ENCODE data around the gene ADAMTS19. TPM values are rescaled to one million over a fixed set of nuclear protein-coding genes. Genes with fewer than 3 reads are reported as not detected.

Gene ADAMTS19
- total RNA-seq, 1 donor from 2014 or later, result 33.7 TPM

DNA sequence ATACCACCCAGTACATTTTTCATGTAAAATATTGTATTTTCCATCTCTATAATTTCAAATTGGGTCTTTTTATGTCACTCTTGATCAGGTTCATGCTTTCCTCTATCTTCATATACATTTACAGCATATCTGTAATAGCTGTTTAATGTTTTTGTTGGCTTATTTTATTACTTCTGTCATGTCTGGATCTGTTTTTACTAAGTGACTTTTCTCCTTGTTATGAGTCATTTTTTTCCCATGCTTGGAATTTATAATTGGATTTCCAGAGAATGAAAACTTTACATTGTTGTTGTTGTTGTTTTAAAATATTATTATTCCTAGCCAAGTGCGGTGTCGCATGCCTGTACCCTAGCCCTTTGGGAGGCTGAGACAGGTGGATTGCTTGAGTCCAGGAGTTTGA, 5.6 kb upstream of the ADAMTS19 start:
- DNase-seq (ENCODE audit: low spot score, unreplicated experiment), result no peak
- H3K4me1 Mint-ChIP-seq (ENCODE audit: low read depth), result peaks cover 30% of the 10 kb centered on the region
- no peaks in the 10 kb centered on the region for H3K27me3 Mint-ChIP-seq
- H3K27ac Mint-ChIP-seq, result no peak overlapping the region
- TF ChIP-seq, protein P1, sequence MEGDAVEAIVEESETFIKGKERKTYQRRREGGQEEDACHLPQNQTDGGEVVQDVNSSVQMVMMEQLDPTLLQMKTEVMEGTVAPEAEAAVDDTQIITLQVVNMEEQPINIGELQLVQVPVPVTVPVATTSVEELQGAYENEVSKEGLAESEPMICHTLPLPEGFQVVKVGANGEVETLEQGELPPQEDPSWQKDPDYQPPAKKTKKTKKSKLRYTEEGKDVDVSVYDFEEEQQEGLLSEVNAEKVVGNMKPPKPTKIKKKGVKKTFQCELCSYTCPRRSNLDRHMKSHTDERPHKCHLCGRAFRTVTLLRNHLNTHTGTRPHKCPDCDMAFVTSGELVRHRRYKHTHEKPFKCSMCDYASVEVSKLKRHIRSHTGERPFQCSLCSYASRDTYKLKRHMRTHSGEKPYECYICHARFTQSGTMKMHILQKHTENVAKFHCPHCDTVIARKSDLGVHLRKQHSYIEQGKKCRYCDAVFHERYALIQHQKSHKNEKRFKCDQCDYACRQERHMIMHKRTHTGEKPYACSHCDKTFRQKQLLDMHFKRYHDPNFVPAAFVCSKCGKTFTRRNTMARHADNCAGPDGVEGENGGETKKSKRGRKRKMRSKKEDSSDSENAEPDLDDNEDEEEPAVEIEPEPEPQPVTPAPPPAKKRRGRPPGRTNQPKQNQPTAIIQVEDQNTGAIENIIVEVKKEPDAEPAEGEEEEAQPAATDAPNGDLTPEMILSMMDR (IDR thresholded peaks at IDR 0.05; ENCODE audit: unreplicated experiment), result no peak
- H3K36me3 Mint-ChIP-seq (ENCODE audit: insufficient read depth), result no peaks in the 10 kb centered on the region
- peaks cover 8% of the 10 kb centered on the region for H3K9me3 Mint-ChIP-seq (ENCODE audit: low read depth)
- no peak overlapping the region for H3K4me3 Mint-ChIP-seq (ENCODE audit: low read depth)

GRCh38 chr5:129459450-129459776, 685 bp upstream of the ADAMTS19 start:
- peak overlapping the region; percentile 79 for H3K4me3 Mint-ChIP-seq (ENCODE audit: low read depth)
- H3K36me3 Mint-ChIP-seq (ENCODE audit: insufficient read depth), result no peaks in the 10 kb centered on the region
- TF ChIP-seq, protein P1 (IDR thresholded peaks at IDR 0.05; ENCODE audit: unreplicated experiment), result no peak
- H3K27ac Mint-ChIP-seq, result peak overlapping the region; percentile 91
- peaks cover 43% of the 10 kb centered on the region for H3K4me1 Mint-ChIP-seq (ENCODE audit: low read depth)
- DNase-seq (ENCODE audit: low spot score, unreplicated experiment), result no peak
- peaks cover 3% of the 10 kb centered on the region for H3K9me3 Mint-ChIP-seq (ENCODE audit: low read depth)
- H3K27me3 Mint-ChIP-seq, result no peaks in the 10 kb centered on the region

- H3K27me3 Mint-ChIP-seq, result no peaks in the 10 kb centered on the region
- TF ChIP-seq, protein P1 (IDR thresholded peaks at IDR 0.05; ENCODE audit: unreplicated experiment), result no peak
- H3K4me3 Mint-ChIP-seq (ENCODE audit: low read depth), result peak overlapping the region; percentile 98
- no peak for DNase-seq (ENCODE audit: low spot score, unreplicated experiment)
- no peaks in the 10 kb centered on the region for H3K36me3 Mint-ChIP-seq (ENCODE audit: insufficient read depth)
- peak overlapping the region; percentile 98 for H3K27ac Mint-ChIP-seq
- H3K9me3 Mint-ChIP-seq (ENCODE audit: low read depth), result no peaks in the 10 kb centered on the region
- peaks cover 41% of the 10 kb centered on the region for H3K4me1 Mint-ChIP-seq (ENCODE audit: low read depth)
Measured at GRCh38 chr5:129460672-129460935, 506 bp downstream of the ADAMTS19 start.

GRCh38 chr5:129460936-129461710, 1.0 kb downstream of the ADAMTS19 start:
- H3K27ac Mint-ChIP-seq, result peak overlapping the region; percentile 98
- H3K9me3 Mint-ChIP-seq (ENCODE audit: low read depth), result no peaks in the 10 kb centered on the region
- TF ChIP-seq, protein P1 (IDR thresholded peaks at IDR 0.05; ENCODE audit: unreplicated experiment), result peak; percentile 67
- DNase-seq (ENCODE audit: low spot score, unreplicated experiment), result peak; percentile 63
- H3K4me1 Mint-ChIP-seq (ENCODE audit: low read depth), result peaks cover 40% of the 10 kb centered on the region
- H3K27me3 Mint-ChIP-seq, result no peaks in the 10 kb centered on the region
- H3K4me3 Mint-ChIP-seq (ENCODE audit: low read depth), result peak overlapping the region; percentile 98
- no peaks in the 10 kb centered on the region for H3K36me3 Mint-ChIP-seq (ENCODE audit: insufficient read depth)

DNA sequence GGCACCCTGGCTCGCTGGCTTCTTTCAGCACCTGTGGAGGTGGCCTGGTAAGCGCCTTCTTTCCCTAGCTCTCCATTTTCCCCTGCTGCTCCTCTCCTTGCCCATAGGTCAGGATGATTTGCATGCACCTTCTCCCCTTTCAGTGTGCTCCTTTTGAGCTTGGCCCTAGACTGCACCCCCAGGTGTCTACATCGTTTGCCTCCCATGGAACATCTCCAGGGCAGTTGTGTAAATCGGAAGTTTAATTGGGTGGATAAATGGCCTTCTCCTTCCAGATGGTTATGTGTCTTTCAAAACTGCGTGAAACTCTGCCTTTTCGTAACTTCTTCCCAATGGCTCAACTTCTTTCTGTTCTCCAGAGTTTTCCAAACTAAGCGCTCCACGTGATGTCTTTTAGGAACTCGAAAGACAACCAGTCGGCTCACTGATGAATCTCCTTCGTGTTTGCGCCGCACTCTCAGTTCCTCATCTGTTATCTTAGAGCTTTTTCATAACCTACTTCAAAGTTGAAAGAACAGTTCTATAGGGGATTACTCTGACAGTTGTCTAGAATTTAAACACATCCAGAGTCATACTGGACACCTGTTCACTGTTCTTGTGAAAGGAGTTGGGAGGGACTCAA, 1.7 kb downstream of the ADAMTS19 start:
- peak overlapping the region; percentile 85 for H3K27ac Mint-ChIP-seq
- H3K27me3 Mint-ChIP-seq, result no peaks in the 10 kb centered on the region
- peaks cover 34% of the 10 kb centered on the region for H3K4me1 Mint-ChIP-seq (ENCODE audit: low read depth)
- H3K36me3 Mint-ChIP-seq (ENCODE audit: insufficient read depth), result no peaks in the 10 kb centered on the region
- peak overlapping the region; percentile 94 for H3K4me3 Mint-ChIP-seq (ENCODE audit: low read depth)
- TF ChIP-seq, protein P1 (IDR thresholded peaks at IDR 0.05; ENCODE audit: unreplicated experiment), result no peak
- no peaks in the 10 kb centered on the region for H3K9me3 Mint-ChIP-seq (ENCODE audit: low read depth)
- no peak for DNase-seq (ENCODE audit: low spot score, unreplicated experiment)

All from progenitor cell of endocrine pancreas (in vitro differentiated cells).